Measurements from ENCODE around the gene QSER1. TPM values are rescaled to one million over a fixed set of nuclear protein-coding genes. Genes with fewer than 3 reads are reported as not detected.
A peak's percentile ranks its signal among the peaks of the same experiment; 100 is the strongest.

Gene QSER1
- total and polyA plus RNA-seq, 2 experiments from 2014 or later, result 29.4 to 132 TPM

- TF ChIP-seq REST (IDR thresholded peaks at IDR 0.05; ENCODE audit: unreplicated experiment) (no peak), ZNF114 (CRISPR knock-in tag; IDR thresholded peaks at IDR 0.05) (no peak)
Observed at GRCh38 chr11:32851251-32851650, 41.4 kb upstream of the QSER1 start (continued).

GRCh38 chr11:32852207-32852606 lies 40.4 kb upstream of the QSER1 start:
- Histone ChIP-seq H3K36me3 (ENCODE audit: insufficient read depth) (no peaks in the 10 kb centered on the region), H3K4me2 (no peak overlapping the region), H2AFZ (no peak overlapping the region), H3K27ac (ENCODE audit: low read depth) (no peak overlapping the region), H4K20me1 (replicated peaks; ENCODE audit: insufficient read depth) (no peaks in the 10 kb centered on the region), H3K4me3 (no peak overlapping the region), H3K4me1 (ENCODE audit: insufficient read depth) (no peaks in the 10 kb centered on the region), H3K79me2 (replicated peaks; ENCODE audit: insufficient read depth) (no peaks in the 10 kb centered on the region), H3F3A (replicated peaks; ENCODE audit: low read depth) (no peaks in the 10 kb centered on the region), H3K9me2 (ENCODE audit: insufficient read depth) (no peaks in the 10 kb centered on the region), H3K27me3 (ENCODE audit: insufficient read depth) (no peaks in the 10 kb centered on the region)
- Mint-ChIP-seq H3K4me3 (no peak overlapping the region), H3K36me3 (ENCODE audit: low read depth) (no peaks in the 10 kb centered on the region), H3K27me3 (ENCODE audit: insufficient read depth, low read depth, poor library complexity) (no peaks in the 10 kb centered on the region), H3K27ac (no peak overlapping the region), H3K4me1 (peaks cover 6% of the 10 kb centered on the region; the same call in 1 of the 3 replicates), H3K9me3 (no peaks in the 10 kb centered on the region; the same call in 2 of the 3 replicates)
- peak; percentile 30; the same call in 1 of the 3 replicates for ATAC-seq
- TF ChIP-seq CTCF (conservative IDR thresholded peaks at IDR 0.05; ENCODE audit: low read depth in 2 of 2) (0 out of 4 replicates have a peak, but pooled peaks of 1 of the 2 experiments have one; percentile 13), EZH2phosphoT487 (IDR thresholded peaks at IDR 0.05; ENCODE audit: unreplicated experiment) (no peak)
- DNase-seq (ENCODE audit: low spot score), result no peak

- Mint-ChIP-seq H3K27ac (no peak overlapping the region), H3K36me3 (ENCODE audit: low read depth) (no peaks in the 10 kb centered on the region), H3K4me1 (peaks cover 6% of the 10 kb centered on the region; the same call in 1 of the 3 replicates), H3K4me3 (no peak overlapping the region), H3K9me3 (no peaks in the 10 kb centered on the region), H3K27me3 (ENCODE audit: insufficient read depth, low read depth, poor library complexity) (no peaks in the 10 kb centered on the region)
- Histone ChIP-seq H2AFZ (no peak overlapping the region), H3K9me2 (ENCODE audit: insufficient read depth) (no peaks in the 10 kb centered on the region), H3K27ac (ENCODE audit: low read depth) (no peak overlapping the region), H3K79me2 (replicated peaks; ENCODE audit: insufficient read depth) (no peaks in the 10 kb centered on the region), H3F3A (replicated peaks; ENCODE audit: low read depth) (no peaks in the 10 kb centered on the region), H3K4me1 (ENCODE audit: insufficient read depth) (no peaks in the 10 kb centered on the region), H3K36me3 (ENCODE audit: insufficient read depth) (no peaks in the 10 kb centered on the region), H3K4me3 (no peak overlapping the region), H3K27me3 (ENCODE audit: insufficient read depth) (no peaks in the 10 kb centered on the region), H3K4me2 (no peak overlapping the region), H4K20me1 (replicated peaks; ENCODE audit: insufficient read depth) (no peaks in the 10 kb centered on the region)
- DNase-seq (ENCODE audit: low spot score), result no peak
- no peak for ATAC-seq
- TF ChIP-seq EZH2phosphoT487 (IDR thresholded peaks at IDR 0.05; ENCODE audit: unreplicated experiment) (no peak), REST (IDR thresholded peaks at IDR 0.05; ENCODE audit: unreplicated experiment) (no peak), POLR2AphosphoS5 (IDR thresholded peaks at IDR 0.05; ENCODE audit: low read depth) (no peak), NANOG (IDR thresholded peaks at IDR 0.05; ENCODE audit: borderline replicate concordance) (no peak), JUNB (IDR thresholded peaks at IDR 0.05; ENCODE audit: unreplicated experiment) (no peak), ZNF331 (CRISPR knock-in tag; IDR thresholded peaks at IDR 0.05; ENCODE audit: low read depth) (no peak), ETS1 (IDR thresholded peaks at IDR 0.05) (no peak), STAT1 (IDR thresholded peaks at IDR 0.05; ENCODE audit: unreplicated experiment) (no peak), ZNF114 (CRISPR knock-in tag; IDR thresholded peaks at IDR 0.05) (no peak)
Observed at GRCh38 chr11:32855601-32856000, 37.0 kb upstream of the QSER1 start.

Data from GM23338 (cell line).